GM15510 (cell line): ENCODE results near the gene XG.
"Not testable (repeated sequence)": the region's sequence is repeated elsewhere in the genome, so short reads cannot be mapped to it uniquely, and the experiment has no call there.

Experiments
- POLR2A ChIP-seq: IDR thresholded peaks from 3 replicates; pipeline ENCODE4 v1.6.1; 2011; ENCODE audit warnings: borderline replicate concordance; ENCODE audit not compliant: insufficient read length; ENCODE audit errors: extremely low read depth

XG gene

GRCh38 chrX:2751874-2752300 is at the start of gene XG:
XG (plus strand) TSS chrX:2752040; CDS start chrX:2752275, 235 bp downstream.
- not testable (repeated sequence) for TF ChIP-seq POLR2A

- no peak for TF ChIP-seq POLR2A
Measured at GRCh38 chrX:2703991-2704369, 47.9 kb upstream of the XG start.

- TF ChIP-seq POLR2A: no peak
Measured at GRCh38 chrX:2705046-2705832, 46.6 kb upstream of the XG start.

GRCh38 chrX:2707334-2707760 is 44.5 kb upstream of the XG start:
- TF ChIP-seq POLR2A: no peak

- TF ChIP-seq POLR2A: no peak
Measured at GRCh38 chrX:2708021-2708420, 43.8 kb upstream of the XG start.

GRCh38 chrX:2708592-2709188 is 43.1 kb upstream of the XG start:
- no peak for TF ChIP-seq POLR2A

- no peak for TF ChIP-seq POLR2A
Measured at GRCh38 chrX:2709556-2709955, 42.3 kb upstream of the XG start.

- no peak for TF ChIP-seq POLR2A
Measured at GRCh38 chrX:2710041-2710840, 41.6 kb upstream of the XG start.

- TF ChIP-seq POLR2A: no peak
Measured at GRCh38 chrX:2711441-2711840, 40.4 kb upstream of the XG start.

GRCh38 chrX:2712428-2712827 is 39.4 kb upstream of the XG start:
- TF ChIP-seq POLR2A: no peak

- no peak for TF ChIP-seq POLR2A
Measured at GRCh38 chrX:2712890-2713840, 38.7 kb upstream of the XG start.

GRCh38 chrX:2714551-2714950 is 37.3 kb upstream of the XG start:
- TF ChIP-seq POLR2A: no peak

- TF ChIP-seq POLR2A: no peak
Measured at GRCh38 chrX:2715066-2715600, 36.7 kb upstream of the XG start.

- no peak for TF ChIP-seq POLR2A
Measured at GRCh38 chrX:2717312-2717711, 34.5 kb upstream of the XG start.

- no peak for TF ChIP-seq POLR2A
Measured at GRCh38 chrX:2718821-2719220, 33.0 kb upstream of the XG start.
